Testis (tissue), 3 donors: ENCODE results near the gene GORASP1. TPM values are rescaled to one million over a fixed set of nuclear protein-coding genes. Genes with fewer than 3 reads are reported as not detected.

Source experiments
- DNase-seq: peaks from one replicate; pipeline ENCODE4 v3.0.0-alpha.2; 2019
- H3K27ac ChIP-seq, 2 donors: fragments of 200-600 bp; sonication (generic); one replicate each; pipeline ENCODE4 v1.5.1; 2019
- H3K27me3 ChIP-seq: fragments of 200-600 bp; sonication (generic); one replicate; pipeline ENCODE4 v1.5.1; 2019
- H3K36me3 ChIP-seq: fragments of 200-600 bp; sonication (generic); one replicate; pipeline ENCODE4 v1.5.1; 2017; ENCODE audit warnings: low read depth; ENCODE audit errors: missing control alignments
- H3K4me1 ChIP-seq: fragments of 200-600 bp; sonication (generic); one replicate; pipeline ENCODE4 v1.5.1; 2019
- H3K4me3 ChIP-seq, 2 donors: fragments of 200-600 bp; sonication (generic); one replicate each; pipeline ENCODE4 v1.5.1; 2017 to 2019
- H3K9me3 ChIP-seq: fragments of 200-600 bp; sonication (generic); one replicate; pipeline ENCODE4 v1.5.1; 2017
- CTCF ChIP-seq, 3 experiments: fragments of 450-650 bp in 2 of 3; fragments of 200-600 bp in 1 of 3; sonication (generic) in 1 of 3; IDR thresholded peaks; one replicate each; pipeline ENCODE4 v1.5.1; 2016 to 2019; ENCODE audit warnings: antibody characterized with exemption in 3 of 3, mild to moderate bottlenecking in 2 of 3, moderate library complexity in 1 of 3
- POLR2A ChIP-seq: fragments of 450-650 bp; IDR thresholded peaks from one replicate; pipeline ENCODE4 v1.6.1; 2017; ENCODE audit warnings: antibody characterized with exemption, mild to moderate bottlenecking, moderate library complexity
- WGBS, 2 donors: methylation state at CpG; one replicate each; pipeline ENCODE4 v1.1.5; 2018; 5-methylcytosine and 5-hydroxymethylcytosine counted together
- intact Hi-C: fragments of 100-400 bp; cut with DNase I; formaldehyde crosslinking; loops from one replicate; pipeline ENCODE4 v1.15.1; 2023; ENCODE audit warnings: low total_unique reads
- polyA plus RNA-seq: library from polyadenylated mRNA; stranded (reverse); fragments of 350-450 nt; fragmentation: Illumina TruSeq; extraction: RNeasy Lipid Tissue Mini Kit (QIAGEN cat#74804); gene quantifications from one replicate; pipeline ENCODE4 v1.2.3, GENCODE V29; 2014; ENCODE audit warnings: low read depth, low replicate concordance; ENCODE audit not compliant: insufficient read depth
- total RNA-seq, 2 donors: library from RNA; depleted of rRNA; stranded (reverse); fragments of >200 nt; gene quantifications; one replicate each; pipeline ENCODE4 v1.2.3, GENCODE V29; 2016

The GORASP1 gene
- total and polyA plus RNA-seq, 3 donors from 2014 or later = 69.5 to 92.1 (median 75.3) TPM

DNA sequence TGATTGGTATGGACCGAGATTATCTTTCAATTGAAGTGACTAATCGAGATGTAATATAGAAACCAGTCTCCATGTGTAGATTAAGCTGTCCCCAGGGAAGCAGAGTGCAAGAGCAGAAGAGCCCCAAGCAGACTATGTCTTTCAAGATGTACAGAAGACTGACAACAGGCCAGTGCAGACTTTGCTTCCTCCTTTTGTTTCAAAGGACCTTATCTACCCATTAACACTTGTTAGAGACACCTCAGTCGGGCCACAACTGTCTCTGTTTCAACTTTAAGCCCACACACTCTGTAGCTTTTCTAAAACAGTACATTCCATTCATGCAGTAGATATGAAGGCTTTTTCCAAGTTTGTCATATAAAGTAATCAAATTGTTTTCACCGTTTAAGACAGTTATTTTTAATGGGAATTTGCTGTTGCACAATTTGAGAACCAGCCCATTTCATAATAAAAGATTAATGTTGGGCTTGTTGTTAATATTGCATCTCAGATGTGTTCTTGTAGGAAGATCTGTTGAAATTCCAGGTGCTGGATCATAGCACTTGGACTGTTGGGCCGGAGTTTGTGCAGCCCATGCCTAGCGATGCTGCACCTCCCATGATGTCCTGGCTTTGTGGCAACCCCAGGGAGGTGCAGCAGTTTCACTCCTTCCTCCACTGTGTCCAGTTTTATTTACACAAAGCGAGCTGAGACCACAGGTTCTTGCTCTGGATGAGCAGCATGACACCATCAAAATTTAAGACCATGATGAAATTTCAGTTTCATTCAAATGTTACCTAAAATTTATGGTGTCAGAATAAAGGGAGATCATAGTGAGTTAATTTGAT, 12.4 kb downstream of the GORASP1 start:
- H3K27me3 ChIP-seq = no peaks in the 10 kb centered on the region
- DNase-seq = no peak
- TF ChIP-seq CTCF (IDR thresholded peaks at IDR 0.05) = no peak
- no peak for TF ChIP-seq POLR2A
- H3K36me3 ChIP-seq = no peaks in the 10 kb centered on the region
- 63 to 71% methylated on average over 7 of the region's 7 CpGs for WGBS, 2 donors
- H3K9me3 ChIP-seq = no peaks in the 10 kb centered on the region
- H3K27ac ChIP-seq = peak overlapping the region in 1 of 2 donors; percentile 36
- intact Hi-C loops = no loop called here
- H3K4me1 ChIP-seq = peaks cover 29% of the 10 kb centered on the region
- H3K4me3 ChIP-seq = no peak overlapping the region

GRCh38 chr3:39090922-39091321, 16.5 kb downstream of the GORASP1 start:
- Histone ChIP-seq H3K4me1 (peaks cover 15% of the 10 kb centered on the region), H3K9me3 (no peaks in the 10 kb centered on the region), H3K4me3 (no peak overlapping the region), H3K27ac (no peak overlapping the region), H3K27me3 (no peaks in the 10 kb centered on the region), H3K36me3 (no peaks in the 10 kb centered on the region)
- no peak for TF ChIP-seq CTCF (IDR thresholded peaks at IDR 0.05)
- no peak for TF ChIP-seq POLR2A
- no peak for DNase-seq
- 91 to 93% methylated on average over 2 of the region's 2 CpGs for WGBS, 2 donors
- intact Hi-C loops = no loop called here

DNA sequence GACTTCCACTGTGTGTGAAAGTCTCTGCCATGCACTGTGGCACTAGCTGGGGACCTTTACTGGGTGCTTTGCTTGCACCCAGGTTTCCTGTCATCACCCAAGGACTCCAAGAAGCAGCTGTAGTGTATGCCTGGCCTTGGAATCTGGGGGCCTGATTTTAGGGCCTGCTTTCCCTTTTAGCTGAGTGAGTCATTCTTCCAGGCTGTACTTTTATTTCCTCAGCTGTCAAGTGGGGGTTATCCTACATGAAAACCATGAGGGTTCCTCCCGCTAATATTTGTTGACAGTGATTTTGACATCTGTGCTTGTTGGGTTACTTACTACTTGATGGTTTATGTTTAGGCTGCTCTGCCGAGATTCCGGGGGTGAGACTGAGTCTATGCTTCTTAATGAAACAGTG, 18.5 kb downstream of the GORASP1 start:
- Histone ChIP-seq H3K27ac (no peak overlapping the region), H3K9me3 (no peaks in the 10 kb centered on the region), H3K27me3 (no peaks in the 10 kb centered on the region), H3K4me1 (no peaks in the 10 kb centered on the region), H3K36me3 (no peaks in the 10 kb centered on the region), H3K4me3 (no peak overlapping the region)
- DNase-seq = no peak
- intact Hi-C loops = no loop called here
- TF ChIP-seq CTCF (IDR thresholded peaks at IDR 0.05) = no peak
- TF ChIP-seq POLR2A = no peak
- 74 to 84% methylated on average over 3 of the region's 3 CpGs for WGBS, 2 donors

DNA sequence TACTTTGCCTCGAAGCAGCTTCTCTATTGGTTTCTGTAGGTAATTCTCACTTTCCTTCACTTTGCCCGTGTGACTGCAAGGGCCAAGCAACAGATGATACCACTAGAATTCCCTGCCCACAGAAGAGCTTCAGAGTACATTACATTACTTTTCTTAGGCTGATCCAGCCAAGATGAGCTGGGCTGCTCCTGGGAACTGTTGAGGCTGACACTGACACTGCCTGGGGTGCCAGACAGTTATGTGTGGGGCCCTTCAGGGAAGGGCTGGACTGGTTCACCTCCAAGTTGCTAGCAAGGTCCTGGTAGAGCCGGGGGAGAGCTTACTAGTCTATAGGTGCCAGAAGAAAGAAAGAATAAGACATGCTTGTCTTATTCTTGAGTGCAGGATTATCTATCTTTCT, 19.0 kb downstream of the GORASP1 start:
- intact Hi-C loops = no loop called here
- no peak for TF ChIP-seq CTCF (IDR thresholded peaks at IDR 0.05)
- TF ChIP-seq POLR2A = no peak
- Histone ChIP-seq H3K4me3 (no peak overlapping the region), H3K27ac (no peak overlapping the region), H3K9me3 (no peaks in the 10 kb centered on the region), H3K36me3 (no peaks in the 10 kb centered on the region), H3K4me1 (no peaks in the 10 kb centered on the region), H3K27me3 (no peaks in the 10 kb centered on the region)
- DNase-seq = no peak
- 81 to 98% methylated on average over 3 of the region's 3 CpGs for WGBS, 2 donors

- 89 to 91% methylated on average over 4 of the region's 4 CpGs for WGBS, 2 donors
- no peaks in the 10 kb centered on the region for H3K9me3 ChIP-seq
- no peak overlapping the region for H3K4me3 ChIP-seq
- TF ChIP-seq CTCF (IDR thresholded peaks at IDR 0.05) = peak in 1 of 3 experiments; percentile 13
- TF ChIP-seq POLR2A = no peak
- intact Hi-C loops = no loop called here
- no peaks in the 10 kb centered on the region for H3K36me3 ChIP-seq
- H3K27ac ChIP-seq = no peak overlapping the region
- DNase-seq = no peak
- no peaks in the 10 kb centered on the region for H3K27me3 ChIP-seq
- H3K4me1 ChIP-seq = no peaks in the 10 kb centered on the region
These were observed 21.3 kb downstream of the GORASP1 start for GRCh38 chr3:39086144-39086543.
